ENCODE results near the gene LRIT2. TPM values are rescaled to one million over a fixed set of nuclear protein-coding genes. Genes with fewer than 3 reads are reported as not detected.

LRIT2 gene
- total RNA-seq, 2 donors from 2014 or later, result not detected

DNA sequence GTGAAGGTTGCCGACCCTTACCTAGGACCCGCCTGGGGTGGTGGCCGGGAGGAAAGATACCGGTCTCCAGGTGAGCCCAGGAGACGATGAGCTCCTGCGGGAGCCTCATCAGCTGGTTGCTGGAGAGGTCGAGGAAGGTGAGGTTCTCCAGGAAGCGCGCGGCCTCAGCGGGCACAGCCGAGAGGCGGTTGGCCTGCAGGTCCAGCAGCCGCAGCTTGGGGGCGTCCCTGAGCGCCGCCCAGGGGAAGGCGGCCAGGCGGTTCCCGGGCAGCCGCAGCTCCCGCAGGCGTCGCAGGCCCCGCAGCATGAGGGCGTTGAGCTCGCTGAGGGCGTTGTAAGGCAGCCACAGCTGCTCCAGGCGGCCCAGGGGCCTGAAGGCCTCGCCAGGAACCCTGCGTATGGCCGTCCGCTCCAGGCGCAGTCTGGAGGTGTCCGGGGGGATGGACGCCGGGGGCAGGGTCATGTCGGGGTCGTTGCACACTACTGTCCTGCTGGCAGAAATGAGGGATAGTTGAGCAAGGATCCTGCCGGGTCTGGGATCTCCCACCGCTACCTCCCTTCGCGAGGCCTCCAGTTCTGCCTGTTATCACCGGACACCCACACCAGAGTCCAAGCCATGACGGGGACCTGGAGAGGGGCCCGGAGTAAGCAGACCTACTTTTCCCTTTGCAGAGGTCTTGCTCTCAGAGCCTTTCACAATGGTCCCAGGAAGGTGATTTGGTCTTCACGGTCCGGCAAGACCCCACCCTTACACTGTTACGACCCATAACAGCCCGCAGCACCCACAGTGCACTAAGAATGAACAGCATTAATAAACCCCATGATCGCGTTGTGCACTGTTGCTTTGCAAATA, 12.1 kb upstream of the LRIT2 start:
- Histone ChIP-seq H3K4me1 (no peaks in the 10 kb centered on the region), H3K27me3 (no peaks in the 10 kb centered on the region), H3K36me3 (no peaks in the 10 kb centered on the region), H3K9me3 (no peaks in the 10 kb centered on the region), H3K4me3 (no peak overlapping the region), H3K27ac (no peak overlapping the region), H3K9ac (ENCODE audit: low read depth in 2 of 2, low read length in 2 of 2) (no peak overlapping the region)
- DNase-seq, result no peak
- intact Hi-C loops (cut with DNase I), result no loop called here
- TF ChIP-seq, protein P1, sequence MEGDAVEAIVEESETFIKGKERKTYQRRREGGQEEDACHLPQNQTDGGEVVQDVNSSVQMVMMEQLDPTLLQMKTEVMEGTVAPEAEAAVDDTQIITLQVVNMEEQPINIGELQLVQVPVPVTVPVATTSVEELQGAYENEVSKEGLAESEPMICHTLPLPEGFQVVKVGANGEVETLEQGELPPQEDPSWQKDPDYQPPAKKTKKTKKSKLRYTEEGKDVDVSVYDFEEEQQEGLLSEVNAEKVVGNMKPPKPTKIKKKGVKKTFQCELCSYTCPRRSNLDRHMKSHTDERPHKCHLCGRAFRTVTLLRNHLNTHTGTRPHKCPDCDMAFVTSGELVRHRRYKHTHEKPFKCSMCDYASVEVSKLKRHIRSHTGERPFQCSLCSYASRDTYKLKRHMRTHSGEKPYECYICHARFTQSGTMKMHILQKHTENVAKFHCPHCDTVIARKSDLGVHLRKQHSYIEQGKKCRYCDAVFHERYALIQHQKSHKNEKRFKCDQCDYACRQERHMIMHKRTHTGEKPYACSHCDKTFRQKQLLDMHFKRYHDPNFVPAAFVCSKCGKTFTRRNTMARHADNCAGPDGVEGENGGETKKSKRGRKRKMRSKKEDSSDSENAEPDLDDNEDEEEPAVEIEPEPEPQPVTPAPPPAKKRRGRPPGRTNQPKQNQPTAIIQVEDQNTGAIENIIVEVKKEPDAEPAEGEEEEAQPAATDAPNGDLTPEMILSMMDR (IDR thresholded peaks at IDR 0.05), result no peak

DNA sequence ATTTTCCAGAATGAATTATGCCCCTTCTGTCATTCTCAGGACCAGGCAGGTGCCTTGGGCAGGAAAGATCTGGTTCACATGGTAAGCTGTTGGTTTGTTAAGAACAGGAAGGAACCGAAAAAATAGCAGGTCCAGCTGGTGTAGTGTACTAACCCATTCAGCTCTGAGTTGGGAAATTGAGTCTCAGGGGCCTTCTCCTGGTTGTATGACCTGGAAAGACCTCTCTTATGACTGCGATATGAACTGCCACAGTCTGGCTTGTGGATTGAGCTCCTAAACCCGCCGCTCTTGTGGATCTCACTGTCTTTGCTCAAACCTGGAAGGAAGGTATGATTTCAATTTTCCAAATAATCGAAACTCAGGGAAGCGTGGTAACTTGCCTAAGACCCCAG, 11.5 kb upstream of the LRIT2 start:
- Histone ChIP-seq H3K9ac (ENCODE audit: low read depth in 2 of 2, low read length in 2 of 2) (no peak overlapping the region), H3K4me3 (no peak overlapping the region), H3K4me1 (no peaks in the 10 kb centered on the region), H3K36me3 (no peaks in the 10 kb centered on the region), H3K27ac (no peak overlapping the region), H3K9me3 (no peaks in the 10 kb centered on the region), H3K27me3 (no peaks in the 10 kb centered on the region)
- TF ChIP-seq, protein P1 (IDR thresholded peaks at IDR 0.05), result no peak
- DNase-seq, result no peak
- intact Hi-C loops (cut with DNase I), result no loop called here

DNA sequence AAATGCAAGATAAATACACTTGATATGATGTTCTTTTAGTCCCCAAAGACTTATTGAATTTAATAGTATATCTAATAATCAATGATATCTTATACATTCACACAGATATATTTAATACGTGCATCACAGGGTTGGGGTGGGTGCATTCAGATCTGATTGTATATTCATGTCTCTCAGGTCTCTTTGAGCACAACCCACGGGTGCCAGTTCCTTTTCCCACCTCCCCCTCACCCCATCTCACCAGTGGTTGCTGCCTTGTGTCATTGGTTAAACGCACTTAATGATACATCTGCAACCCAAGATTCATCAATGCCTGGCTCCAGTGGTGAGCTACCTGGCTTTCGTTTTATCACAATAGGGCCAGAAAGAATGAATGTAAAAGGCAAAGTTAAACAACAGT, 9.8 kb upstream of the LRIT2 start:
- DNase-seq, result no peak
- Histone ChIP-seq H3K4me1 (no peaks in the 10 kb centered on the region), H3K36me3 (no peaks in the 10 kb centered on the region), H3K27ac (no peak overlapping the region), H3K9me3 (no peaks in the 10 kb centered on the region), H3K9ac (ENCODE audit: low read depth in 2 of 2, low read length in 2 of 2) (no peak overlapping the region), H3K4me3 (no peak overlapping the region), H3K27me3 (no peaks in the 10 kb centered on the region)
- intact Hi-C loops (cut with DNase I), result no loop called here
- TF ChIP-seq, protein P1 (IDR thresholded peaks at IDR 0.05), result no peak

DNA sequence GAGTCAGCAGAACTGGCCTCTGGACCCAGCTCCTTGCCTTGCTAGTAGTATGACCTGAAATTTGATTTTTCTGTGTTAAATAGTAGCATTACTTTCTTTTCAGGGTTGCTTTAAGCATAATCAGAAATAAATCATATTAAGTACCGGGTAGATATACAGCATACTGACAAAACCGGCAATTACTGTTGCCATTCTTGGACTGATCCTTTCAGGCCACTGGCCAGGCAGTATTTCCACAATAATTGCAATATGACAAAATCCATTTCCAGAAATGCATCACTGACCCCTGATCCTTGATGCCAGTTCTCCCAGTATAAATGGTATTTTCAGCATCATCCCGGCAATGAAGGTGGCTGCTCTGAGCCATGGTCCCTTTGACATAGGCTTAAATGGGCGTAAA, 9.1 kb upstream of the LRIT2 start:
- Histone ChIP-seq H3K9me3 (no peaks in the 10 kb centered on the region), H3K27me3 (no peaks in the 10 kb centered on the region), H3K36me3 (no peaks in the 10 kb centered on the region), H3K9ac (ENCODE audit: low read depth in 2 of 2, low read length in 2 of 2) (no peak overlapping the region), H3K27ac (no peak overlapping the region), H3K4me1 (no peaks in the 10 kb centered on the region), H3K4me3 (no peak overlapping the region)
- intact Hi-C loops (cut with DNase I), result no loop called here
- TF ChIP-seq, protein P1 (IDR thresholded peaks at IDR 0.05), result no peak
- DNase-seq, result no peak

DNA sequence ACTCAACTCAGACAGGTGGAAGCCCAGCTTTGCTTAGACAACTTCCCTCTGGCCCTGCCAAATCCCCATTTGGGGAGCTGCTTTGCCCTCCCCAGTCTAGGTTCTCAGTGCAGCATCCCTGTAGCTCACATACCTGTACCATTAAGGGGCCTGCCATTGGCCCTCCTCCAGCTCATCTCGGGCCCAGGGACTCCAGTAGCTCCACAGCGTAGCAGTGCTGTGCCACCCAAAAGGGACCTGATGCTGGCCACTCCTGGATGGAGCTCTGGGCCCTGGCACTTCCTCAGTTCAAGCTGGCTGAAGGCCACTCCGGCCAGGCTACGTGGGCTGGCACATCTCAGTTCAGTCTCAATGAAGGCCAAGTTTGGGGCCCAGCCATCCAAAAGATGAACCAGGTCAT, 8.6 kb upstream of the LRIT2 start:
- DNase-seq, result no peak
- Histone ChIP-seq H3K27ac (no peak overlapping the region), H3K27me3 (no peaks in the 10 kb centered on the region), H3K9ac (ENCODE audit: low read depth in 2 of 2, low read length in 2 of 2) (no peak overlapping the region), H3K4me1 (no peaks in the 10 kb centered on the region), H3K9me3 (no peaks in the 10 kb centered on the region), H3K4me3 (no peak overlapping the region), H3K36me3 (no peaks in the 10 kb centered on the region)
- TF ChIP-seq, protein P1 (IDR thresholded peaks at IDR 0.05), result no peak
- intact Hi-C loops (cut with DNase I), result no loop called here

All from colonic mucosa (tissue), 4 donors.